NCI-H345 treated with DMSO at 0.1 percent for 48 hours (cell line): ENCODE data around the gene SRR.

ENCODE experiments used
- DNase-seq: peaks from one replicate; lab custom pipeline; 2025; ENCODE audit not compliant: unreplicated experiment; lab: John Stamatoyannopoulos, UW

The SRR gene

GRCh38 chr17:2369551-2370210 lies 65.9 kb downstream of the SRR start:
- DNase-seq = no peak

- no peak for DNase-seq
Observed at GRCh38 chr17:2370211-2370589, 66.5 kb downstream of the SRR start.

GRCh38 chr17:2371183-2372130 lies 67.7 kb downstream of the SRR start:
- DNase-seq = no peak

DNA sequence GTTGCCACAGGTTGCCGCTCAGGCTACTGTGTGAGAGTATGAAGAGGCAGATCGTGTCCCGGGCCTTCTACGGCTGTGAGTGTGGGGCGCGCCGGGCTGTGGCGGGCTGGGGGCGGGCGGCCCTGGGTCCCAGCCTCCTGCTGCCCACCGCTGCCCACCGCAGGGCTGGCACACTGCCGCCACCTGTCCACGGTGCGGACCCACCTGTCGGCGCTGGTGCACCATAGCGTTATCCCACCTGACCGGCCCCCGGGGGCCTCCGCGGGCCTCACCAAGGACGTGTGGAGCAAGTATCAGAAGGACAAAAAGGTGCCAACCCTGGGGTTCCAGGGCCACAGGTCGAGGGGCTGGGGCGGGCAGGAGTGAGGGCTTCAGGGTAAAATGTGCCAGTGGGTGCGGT lies 68.4 kb downstream of the SRR start:
- no peak for DNase-seq

- DNase-seq = no peak
Observed at GRCh38 chr17:2372681-2373080, 68.9 kb downstream of the SRR start.

DNA sequence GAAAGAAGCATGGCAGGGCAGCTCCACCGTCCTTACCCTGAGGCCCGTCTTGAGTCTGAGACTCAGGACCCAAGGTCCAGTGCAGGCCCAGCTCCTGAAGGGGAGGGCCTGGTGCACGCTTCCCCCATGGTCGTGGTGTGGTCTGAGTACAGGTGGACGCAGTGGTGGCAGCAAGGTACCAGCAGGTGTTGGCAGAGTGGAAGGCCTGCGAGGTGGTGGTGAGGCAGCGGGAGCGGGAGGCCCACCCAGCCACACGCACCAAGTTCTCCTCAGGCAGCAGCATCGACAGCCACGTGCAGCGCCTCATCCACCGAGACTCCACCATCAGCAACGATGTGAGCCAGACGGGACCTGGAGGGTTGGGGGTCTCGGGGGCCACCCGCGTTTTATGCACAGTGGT lies 69.4 kb downstream of the SRR start:
- DNase-seq = no peak
